Panc1 (cell line): ENCODE results near the gene SLC12A8.

Experiments
- CTCF ChIP-seq: fragments of 450-650 bp; IDR thresholded peaks from 2 replicates; pipeline ENCODE4 v1.5.1; 2017; ENCODE audit warnings: mild to moderate bottlenecking
- POLR2AphosphoS5 ChIP-seq: IDR thresholded peaks from 2 replicates; pipeline ENCODE4 v1.6.1; 2012; ENCODE audit warnings: mild to moderate bottlenecking, low read depth, low read length, moderate library complexity

GRCh38 chr3:125220183-125220582, 7.6 kb upstream of the SLC12A8 start:
- TF ChIP-seq POLR2AphosphoS5 (no peak), CTCF (no peak)
